ENCODE measurements around the gene VWDE. TPM values are rescaled to one million over a fixed set of nuclear protein-coding genes. Genes with fewer than 3 reads are reported as not detected.

VWDE gene
- total RNA-seq, 1 donor from 2014 or later = 3.2 TPM

DNA sequence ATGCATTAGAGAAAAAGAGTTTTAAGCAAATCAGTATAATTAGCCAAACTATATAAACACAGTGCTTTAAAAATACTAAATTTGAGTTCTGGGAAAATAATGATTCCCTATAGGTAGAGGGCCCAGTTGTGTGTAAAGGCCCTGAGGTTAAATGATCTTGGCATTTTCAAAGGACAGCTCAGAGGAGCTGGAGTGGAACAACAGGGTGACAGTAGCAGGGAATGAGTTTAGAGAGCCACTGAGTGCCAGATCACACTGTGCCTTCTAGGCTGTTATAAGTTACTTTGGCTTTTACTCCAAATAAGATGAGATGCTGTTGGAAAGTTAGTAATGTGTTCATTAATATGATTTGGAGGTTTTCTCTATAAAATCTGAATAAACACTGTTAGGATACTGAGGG lies 34.6 kb downstream of the VWDE start:
- no peak overlapping the region for H3K4me3 Mint-ChIP-seq (ENCODE audit: unreplicated experiment)
- H3K27ac Mint-ChIP-seq (ENCODE audit: unreplicated experiment) = no peak overlapping the region
- no peaks in the 10 kb centered on the region for H3K36me3 Mint-ChIP-seq (ENCODE audit: low read depth, unreplicated experiment)
- H3K4me1 Mint-ChIP-seq (ENCODE audit: unreplicated experiment) = no peaks in the 10 kb centered on the region
- H3K9me3 Mint-ChIP-seq (ENCODE audit: unreplicated experiment) = no peaks in the 10 kb centered on the region
- H3K27me3 Mint-ChIP-seq (ENCODE audit: unreplicated experiment) = no peaks in the 10 kb centered on the region
- no peak for DNase-seq (ENCODE audit: low spot score)
- TF ChIP-seq, protein P1, sequence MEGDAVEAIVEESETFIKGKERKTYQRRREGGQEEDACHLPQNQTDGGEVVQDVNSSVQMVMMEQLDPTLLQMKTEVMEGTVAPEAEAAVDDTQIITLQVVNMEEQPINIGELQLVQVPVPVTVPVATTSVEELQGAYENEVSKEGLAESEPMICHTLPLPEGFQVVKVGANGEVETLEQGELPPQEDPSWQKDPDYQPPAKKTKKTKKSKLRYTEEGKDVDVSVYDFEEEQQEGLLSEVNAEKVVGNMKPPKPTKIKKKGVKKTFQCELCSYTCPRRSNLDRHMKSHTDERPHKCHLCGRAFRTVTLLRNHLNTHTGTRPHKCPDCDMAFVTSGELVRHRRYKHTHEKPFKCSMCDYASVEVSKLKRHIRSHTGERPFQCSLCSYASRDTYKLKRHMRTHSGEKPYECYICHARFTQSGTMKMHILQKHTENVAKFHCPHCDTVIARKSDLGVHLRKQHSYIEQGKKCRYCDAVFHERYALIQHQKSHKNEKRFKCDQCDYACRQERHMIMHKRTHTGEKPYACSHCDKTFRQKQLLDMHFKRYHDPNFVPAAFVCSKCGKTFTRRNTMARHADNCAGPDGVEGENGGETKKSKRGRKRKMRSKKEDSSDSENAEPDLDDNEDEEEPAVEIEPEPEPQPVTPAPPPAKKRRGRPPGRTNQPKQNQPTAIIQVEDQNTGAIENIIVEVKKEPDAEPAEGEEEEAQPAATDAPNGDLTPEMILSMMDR (IDR thresholded peaks at IDR 0.05; ENCODE audit: unreplicated experiment) = no peak

DNA sequence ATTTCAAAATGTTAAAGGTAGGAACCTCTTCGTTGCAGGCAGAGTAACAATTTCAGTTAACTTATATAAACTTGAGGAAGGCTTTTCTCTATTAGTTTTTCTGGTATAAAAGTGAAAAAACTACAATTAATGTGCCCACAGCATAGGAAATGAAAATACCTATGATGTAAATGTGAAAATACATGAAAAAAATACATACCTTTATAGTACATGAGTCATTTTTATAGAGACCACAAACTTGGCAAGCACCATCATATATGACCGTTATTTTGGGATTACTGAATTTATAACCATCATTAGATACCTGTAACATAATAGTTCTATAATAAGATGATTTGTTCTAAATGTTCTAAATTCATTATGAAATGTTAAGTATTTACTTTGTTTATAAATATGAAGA lies 42.7 kb downstream of the VWDE start:
- Mint-ChIP-seq H3K9me3 (ENCODE audit: unreplicated experiment) (no peaks in the 10 kb centered on the region), H3K27ac (ENCODE audit: unreplicated experiment) (no peak overlapping the region), H3K4me1 (ENCODE audit: unreplicated experiment) (no peaks in the 10 kb centered on the region), H3K4me3 (ENCODE audit: unreplicated experiment) (no peak overlapping the region), H3K27me3 (ENCODE audit: unreplicated experiment) (no peaks in the 10 kb centered on the region), H3K36me3 (ENCODE audit: low read depth, unreplicated experiment) (no peaks in the 10 kb centered on the region)
- DNase-seq (ENCODE audit: low spot score) = no peak
- TF ChIP-seq, protein P1 (IDR thresholded peaks at IDR 0.05; ENCODE audit: unreplicated experiment) = no peak

DNA sequence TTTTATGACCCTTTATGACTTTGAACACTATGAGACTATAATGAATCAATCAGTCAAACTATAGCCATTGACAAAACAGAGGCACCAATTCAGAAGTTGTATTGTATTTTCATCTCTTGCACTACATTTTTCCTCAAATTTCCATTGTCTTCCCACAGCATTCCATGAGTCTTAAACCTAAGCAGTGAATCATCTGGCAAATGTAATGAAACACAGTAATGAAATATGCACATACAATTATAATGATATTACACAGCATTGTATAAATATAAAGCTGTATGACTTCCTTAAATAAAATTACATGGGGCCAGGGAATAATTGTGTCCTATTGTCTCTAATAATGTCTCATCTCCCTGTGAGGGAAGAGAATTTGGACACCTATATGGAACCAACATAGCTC lies 45.0 kb downstream of the VWDE start:
- H3K9me3 Mint-ChIP-seq (ENCODE audit: unreplicated experiment) = no peaks in the 10 kb centered on the region
- H3K27ac Mint-ChIP-seq (ENCODE audit: unreplicated experiment) = no peak overlapping the region
- no peaks in the 10 kb centered on the region for H3K4me1 Mint-ChIP-seq (ENCODE audit: unreplicated experiment)
- no peak for DNase-seq (ENCODE audit: low spot score)
- H3K27me3 Mint-ChIP-seq (ENCODE audit: unreplicated experiment) = no peaks in the 10 kb centered on the region
- no peaks in the 10 kb centered on the region for H3K36me3 Mint-ChIP-seq (ENCODE audit: low read depth, unreplicated experiment)
- H3K4me3 Mint-ChIP-seq (ENCODE audit: unreplicated experiment) = no peak overlapping the region
- TF ChIP-seq, protein P1 (IDR thresholded peaks at IDR 0.05; ENCODE audit: unreplicated experiment) = no peak

DNA sequence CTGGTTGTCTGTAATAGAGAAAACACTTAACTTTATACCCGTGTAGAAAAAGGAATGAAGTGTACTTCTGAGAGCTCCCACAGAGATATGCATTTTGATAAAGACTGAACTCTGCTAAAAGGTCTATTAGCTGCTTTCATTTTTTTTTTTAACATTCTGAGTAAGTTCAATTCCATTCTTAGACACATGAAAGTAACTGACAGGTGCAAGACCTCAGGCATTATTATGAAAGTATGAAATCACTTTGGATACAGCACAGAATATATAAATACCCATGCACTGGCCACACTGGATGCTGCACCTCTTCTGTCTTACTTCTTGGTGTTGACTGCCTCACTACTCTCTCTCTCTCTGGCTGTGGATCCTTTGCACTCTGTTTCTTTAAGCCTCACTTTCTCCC lies 46.2 kb downstream of the VWDE start:
- TF ChIP-seq, protein P1 (IDR thresholded peaks at IDR 0.05; ENCODE audit: unreplicated experiment) = no peak
- no peaks in the 10 kb centered on the region for H3K27me3 Mint-ChIP-seq (ENCODE audit: unreplicated experiment)
- no peaks in the 10 kb centered on the region for H3K4me1 Mint-ChIP-seq (ENCODE audit: unreplicated experiment)
- no peak for DNase-seq (ENCODE audit: low spot score)
- H3K27ac Mint-ChIP-seq (ENCODE audit: unreplicated experiment) = no peak overlapping the region
- H3K4me3 Mint-ChIP-seq (ENCODE audit: unreplicated experiment) = no peak overlapping the region
- no peaks in the 10 kb centered on the region for H3K36me3 Mint-ChIP-seq (ENCODE audit: low read depth, unreplicated experiment)
- no peaks in the 10 kb centered on the region for H3K9me3 Mint-ChIP-seq (ENCODE audit: unreplicated experiment)

DNA sequence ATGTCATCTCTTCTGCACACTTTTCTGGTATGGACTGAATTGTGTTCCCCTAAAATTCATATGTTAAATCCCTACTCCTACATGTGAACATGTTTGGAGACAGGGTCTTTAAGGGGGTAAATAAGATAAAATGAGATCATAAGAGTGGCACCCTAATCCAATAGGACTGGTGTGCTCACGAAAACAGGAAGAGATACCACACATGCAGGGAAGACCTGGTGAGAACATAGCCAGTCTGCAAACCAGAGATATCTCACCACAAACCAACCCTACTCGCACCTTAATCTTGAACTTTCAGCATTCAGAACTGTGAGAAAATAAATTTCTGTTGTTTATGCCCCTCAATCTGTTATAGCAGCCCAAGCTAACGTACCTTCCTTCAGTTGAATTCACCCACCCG lies 51.8 kb downstream of the VWDE start:
- DNase-seq (ENCODE audit: low spot score) = no peak
- Mint-ChIP-seq H3K27me3 (ENCODE audit: unreplicated experiment) (no peaks in the 10 kb centered on the region), H3K9me3 (ENCODE audit: unreplicated experiment) (no peaks in the 10 kb centered on the region), H3K4me3 (ENCODE audit: unreplicated experiment) (no peak overlapping the region), H3K27ac (ENCODE audit: unreplicated experiment) (no peak overlapping the region), H3K36me3 (ENCODE audit: low read depth, unreplicated experiment) (no peaks in the 10 kb centered on the region), H3K4me1 (ENCODE audit: unreplicated experiment) (peaks cover 6% of the 10 kb centered on the region)
- TF ChIP-seq, protein P1 (IDR thresholded peaks at IDR 0.05; ENCODE audit: unreplicated experiment) = no peak
